Fibroblast of skin of right biceps (primary cell): ENCODE data around the gene XPNPEP1.

Experiments used
- DNase-seq: peaks from one replicate; pipeline ENCODE4 v3.0.0-alpha.2; 2013

The XPNPEP1 gene

GRCh38 chr10:109861081-109861480, 62.2 kb downstream of the XPNPEP1 start:
- no peak for DNase-seq

DNA sequence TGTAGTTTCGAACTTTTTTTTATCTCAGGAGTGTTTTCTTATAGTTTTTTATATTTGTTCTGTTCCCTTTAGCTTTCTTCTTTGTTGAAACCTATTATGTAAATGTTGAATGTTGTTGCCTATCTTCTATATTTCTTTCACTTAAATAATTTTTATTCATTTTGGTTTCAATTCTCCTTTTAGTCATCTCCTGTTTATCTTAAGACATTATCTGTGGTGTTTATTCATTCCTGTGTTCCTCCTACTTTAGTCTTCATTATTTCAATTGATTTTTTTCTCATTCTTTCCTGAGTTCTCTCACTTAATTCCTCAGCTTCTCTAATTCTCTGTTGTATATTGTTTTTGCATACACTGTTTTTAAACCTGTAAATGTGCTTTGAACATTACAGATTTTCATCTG, 64.1 kb downstream of the XPNPEP1 start:
- DNase-seq, result no peak

DNA sequence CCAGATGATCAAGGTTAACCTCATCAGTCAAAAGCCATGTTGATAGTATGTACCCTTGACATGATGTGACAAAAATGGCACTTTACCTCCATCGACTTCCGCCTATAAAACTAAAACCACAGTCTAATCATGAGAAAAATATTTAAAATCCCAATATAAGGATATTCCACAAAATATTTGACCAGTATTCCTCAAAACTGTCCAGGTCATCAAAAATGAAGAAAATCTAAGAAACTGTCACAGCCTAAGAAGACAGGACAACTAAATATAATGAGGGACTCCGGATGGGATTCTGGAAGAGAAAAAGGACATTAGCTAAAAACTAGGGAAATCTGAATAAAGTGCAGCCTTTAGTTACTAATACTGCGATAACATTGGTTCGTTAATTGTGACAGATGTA, 67.6 kb downstream of the XPNPEP1 start:
- DNase-seq, result no peak

- no peak for DNase-seq
Measured at GRCh38 chr10:109853921-109854320, 69.4 kb downstream of the XPNPEP1 start.

GRCh38 chr10:109852475-109853037, 70.8 kb downstream of the XPNPEP1 start:
- DNase-seq, result peak; percentile 67

DNA sequence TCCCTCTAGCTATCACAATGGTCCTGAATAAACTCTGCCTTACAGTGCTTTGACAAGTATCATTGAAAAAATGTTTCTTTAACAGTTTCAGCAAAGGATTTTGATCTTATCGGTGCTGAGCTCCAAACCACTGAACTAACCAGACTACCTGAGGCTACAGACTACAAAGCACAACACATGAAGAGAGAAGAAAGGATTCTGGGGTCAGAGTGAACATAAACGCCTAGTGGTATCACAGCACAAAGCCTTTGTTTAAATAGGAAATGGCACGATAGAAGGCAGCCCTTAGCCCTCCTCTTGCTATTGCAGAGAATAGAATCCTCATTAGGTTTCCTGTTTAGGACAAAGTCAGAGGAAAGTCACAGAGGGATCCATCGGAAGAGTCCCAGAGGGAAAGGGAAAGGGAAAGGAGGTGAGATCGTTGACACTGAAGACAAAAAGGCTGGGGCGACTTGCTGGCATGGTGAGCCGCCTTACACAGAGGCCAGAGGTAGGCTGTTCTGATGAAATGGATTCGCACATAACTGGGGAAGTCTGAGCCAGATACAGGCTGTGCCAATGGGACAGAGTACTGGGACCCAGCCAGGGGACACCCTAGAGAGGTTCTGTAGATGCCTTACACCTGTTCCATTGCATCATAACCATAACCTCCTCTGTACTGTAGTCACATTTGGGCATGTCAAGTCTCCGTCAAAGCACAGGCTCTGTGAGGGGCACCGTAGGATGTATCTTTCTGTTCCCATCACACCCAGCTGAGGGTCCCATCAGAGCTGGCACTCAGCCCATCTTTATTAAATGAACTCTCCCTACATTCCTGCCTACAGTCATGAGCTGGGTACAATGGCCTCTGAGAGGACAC, 71.5 kb downstream of the XPNPEP1 start:
- no peak for DNase-seq

DNA sequence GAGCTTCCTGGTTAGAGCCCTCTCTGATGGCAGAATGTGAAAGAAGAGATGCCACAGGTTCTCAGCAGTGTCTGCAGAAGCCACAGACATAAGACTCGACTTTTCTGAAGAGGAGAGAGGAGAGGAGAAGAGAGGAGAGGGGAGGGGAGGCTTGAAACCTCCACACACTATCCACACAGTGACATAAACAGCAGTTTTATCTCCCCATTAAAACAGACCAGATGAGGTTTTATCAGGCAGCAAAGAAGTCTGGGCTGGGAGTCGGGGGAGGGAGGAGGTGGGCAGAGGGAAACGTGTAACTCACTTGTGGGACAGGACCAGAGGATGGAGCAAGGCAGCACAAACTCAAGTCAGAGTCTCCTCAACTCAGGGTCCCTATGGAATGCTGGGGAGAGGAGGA, 76.5 kb downstream of the XPNPEP1 start:
- no peak for DNase-seq

DNA sequence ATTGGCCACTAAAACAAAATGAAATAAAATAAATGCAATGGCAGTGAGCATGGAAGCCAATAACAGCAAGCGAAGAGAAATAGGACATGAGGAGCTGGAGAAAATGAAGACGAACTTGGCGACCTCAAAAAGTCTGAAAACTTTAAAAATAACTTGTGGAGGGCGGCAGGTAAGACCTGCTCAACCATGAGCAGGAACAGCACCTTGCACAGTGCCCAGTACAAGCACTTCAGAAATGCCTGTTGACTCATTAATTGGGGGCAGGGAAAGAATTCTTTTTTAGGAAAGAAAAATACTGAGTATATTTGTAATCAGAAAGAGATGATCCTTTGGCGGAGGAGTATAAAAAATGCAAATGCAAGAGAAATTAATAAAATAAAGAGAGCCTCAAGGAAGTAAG, 78.0 kb downstream of the XPNPEP1 start:
- no peak for DNase-seq

- DNase-seq, result no peak
Measured at GRCh38 chr10:109838592-109839244, 84.6 kb downstream of the XPNPEP1 start.

- DNase-seq, result no peak
Measured at GRCh38 chr10:109837384-109837783, 85.9 kb downstream of the XPNPEP1 start.

DNA sequence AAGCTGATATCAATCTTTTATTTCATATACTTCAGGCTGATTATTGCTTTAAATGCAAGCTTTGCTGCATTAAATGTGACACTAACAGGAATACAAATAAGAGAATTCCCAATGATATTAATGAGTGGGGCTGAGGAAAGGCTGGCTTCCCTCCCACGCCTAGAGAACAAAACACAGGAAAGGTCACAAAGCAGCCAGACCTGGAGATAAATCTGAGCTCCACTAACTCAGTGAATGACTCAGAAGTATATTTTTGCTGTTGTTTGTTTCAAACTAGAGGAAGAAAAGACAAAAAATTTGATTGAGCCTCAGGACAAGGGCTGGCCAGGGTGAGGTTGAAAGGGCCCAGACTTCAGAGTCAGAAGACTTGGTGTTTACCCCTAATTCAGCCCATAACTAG, 88.1 kb downstream of the XPNPEP1 start:
- DNase-seq, result no peak

DNA sequence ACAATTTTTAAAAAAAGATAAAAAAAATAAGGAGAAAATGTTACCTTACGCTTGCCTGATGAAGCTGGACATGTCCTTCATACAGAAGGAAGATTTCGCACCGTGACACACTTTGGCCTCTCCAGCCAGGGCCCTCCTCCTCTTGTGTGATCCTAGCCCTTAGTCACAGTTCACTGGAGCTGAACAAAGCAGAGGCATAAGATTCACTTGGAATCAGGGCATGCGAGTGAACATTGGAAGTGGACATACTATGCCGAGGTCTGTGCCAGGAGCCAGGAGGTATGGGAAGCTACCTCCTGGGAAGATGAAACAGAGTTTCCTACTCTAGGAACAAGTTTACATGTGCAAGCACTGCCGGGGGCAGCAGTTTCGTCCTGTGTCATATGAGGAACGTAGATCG, 91.5 kb downstream of the XPNPEP1 start:
- no peak for DNase-seq

DNA sequence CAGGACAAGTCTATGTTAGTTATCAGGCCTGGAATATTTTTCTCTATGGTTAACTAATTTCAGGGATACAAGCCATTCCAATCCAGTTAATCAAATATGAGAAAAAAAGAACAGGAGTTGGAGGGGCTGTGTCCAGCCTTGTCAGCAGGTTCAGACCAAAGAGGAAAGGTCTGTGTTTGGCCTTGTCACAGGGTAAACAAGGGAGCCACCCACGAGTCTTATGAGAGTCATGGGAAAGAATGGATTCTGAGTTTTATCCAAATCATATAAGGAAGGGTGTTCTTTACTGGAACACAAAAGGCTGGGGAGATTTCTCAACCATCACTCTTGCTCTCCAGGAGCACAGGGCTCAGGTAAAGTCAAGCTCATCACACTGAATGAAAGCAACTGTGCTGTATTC, 99.1 kb downstream of the XPNPEP1 start:
- DNase-seq, result no peak

DNA sequence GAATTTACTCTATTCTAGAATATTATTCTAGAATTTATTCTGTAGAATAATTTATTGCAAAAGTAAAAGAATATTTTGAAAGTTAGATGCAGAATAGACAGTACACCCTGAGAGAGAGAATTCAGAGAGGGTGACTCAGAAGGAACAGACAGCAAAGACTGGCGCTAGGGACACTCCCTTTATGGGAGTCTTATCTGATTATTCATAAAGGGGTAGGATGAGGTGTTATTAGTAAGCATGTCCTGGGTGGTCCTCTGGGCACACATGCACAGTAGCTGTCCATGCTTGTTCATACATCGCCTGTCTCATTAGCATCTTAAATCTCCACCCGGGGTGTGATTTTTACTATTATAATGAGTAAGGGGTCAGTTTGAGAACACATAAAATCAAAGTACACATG, 100.1 kb downstream of the XPNPEP1 start:
- DNase-seq, result peak; percentile 11

GRCh38 chr10:109821672-109822071, 101.6 kb downstream of the XPNPEP1 start:
- DNase-seq, result no peak

- DNase-seq, result no peak
Measured at GRCh38 chr10:109820620-109821405, 102.5 kb downstream of the XPNPEP1 start.

DNA sequence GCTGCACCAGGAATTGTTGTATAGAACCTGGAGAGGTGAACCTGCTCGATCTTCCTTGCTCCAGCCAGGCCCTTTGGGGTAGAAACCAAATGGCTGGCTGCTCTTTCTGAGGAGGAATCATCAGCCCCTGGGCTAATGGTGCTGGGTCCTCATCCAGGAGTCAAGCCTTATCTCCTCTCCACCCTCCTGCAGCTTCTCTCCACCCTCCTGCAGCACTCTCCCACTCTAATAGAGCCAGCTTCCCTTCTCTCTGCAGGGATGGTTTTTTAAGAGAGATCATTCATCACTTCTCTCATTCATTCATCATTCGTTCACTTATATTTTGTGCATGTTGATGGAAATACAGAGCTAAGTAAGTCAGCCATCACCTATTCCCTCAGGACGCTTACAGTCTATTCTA, 103.5 kb downstream of the XPNPEP1 start:
- DNase-seq, result no peak
